ENCODE measurements around the gene AFAP1.

The AFAP1 gene

DNA sequence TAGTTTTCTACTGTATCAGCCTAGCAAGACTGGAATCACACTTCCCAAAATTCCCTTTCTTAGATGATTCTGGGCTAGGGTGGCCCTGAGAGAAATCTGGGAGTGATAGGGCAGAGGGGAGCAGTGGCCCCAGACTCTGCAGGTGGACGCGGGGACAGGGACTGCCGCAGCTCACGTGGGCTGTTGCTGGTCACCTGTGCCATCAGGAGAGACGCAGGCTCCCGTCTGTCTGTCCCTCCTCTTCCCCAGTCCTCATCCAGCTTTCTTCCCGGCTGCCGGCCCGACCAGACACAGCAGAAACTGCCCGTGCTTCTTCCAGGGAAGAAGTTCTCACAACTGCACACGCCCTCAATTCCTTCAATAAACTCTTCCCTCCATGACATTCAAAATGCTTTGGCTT, 86.4 kb downstream of the AFAP1 start (continued):
- no peak for TF ChIP-seq OSR2 (tag by site-specific recombination; IDR thresholded peaks at IDR 0.05)

DNA sequence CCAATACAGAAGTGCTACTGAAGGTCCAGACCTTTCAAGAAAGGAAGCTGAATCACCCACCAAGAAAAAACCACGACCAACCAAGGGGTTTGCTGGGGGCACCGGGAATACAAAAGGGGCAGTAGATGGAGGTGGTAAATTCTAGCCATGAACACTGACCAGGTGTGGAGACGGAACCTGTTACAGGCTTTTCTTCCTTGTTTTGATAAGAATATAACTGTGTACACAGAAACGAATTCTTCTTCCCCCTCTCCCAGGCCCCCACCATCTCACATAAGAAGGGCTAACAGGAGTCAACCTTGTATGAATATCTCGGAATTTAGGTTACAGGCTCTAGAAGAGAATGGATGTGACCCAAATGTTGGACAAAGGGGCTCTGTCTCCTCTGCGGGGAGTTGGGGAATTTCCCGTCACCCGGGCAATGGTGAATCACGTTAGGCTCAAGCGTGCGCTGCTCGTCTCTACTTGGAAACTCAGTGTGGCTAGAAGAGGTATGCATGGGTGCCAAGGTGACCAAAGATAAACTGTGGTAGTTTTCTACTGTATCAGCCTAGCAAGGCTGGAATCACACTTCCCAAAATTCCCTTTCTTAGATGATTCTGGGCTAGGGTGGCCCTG, 87.0 kb downstream of the AFAP1 start:
- POLR2A ChIA-PET = no interaction called here
- CTCF ChIA-PET = interaction anchor here (1.7 kb wide), 1 partner anchor 48 kb away, joined by 6 read pairs; no protein-coding TSS in a partner anchor
- Histone ChIP-seq H3K9me3 (ENCODE audit: control insufficient read depth, insufficient read depth, low read depth, low read length) (no peaks in the 10 kb centered on the region), H3K27ac (ENCODE audit: extremely low read depth, low read depth, low read length) (no peak overlapping the region), H3K4me1 (ENCODE audit: control insufficient read depth, insufficient read depth, low read length) (no peaks in the 10 kb centered on the region), H3K36me3 (ENCODE audit: control insufficient read depth in 2 of 2, insufficient read depth in 1 of 2, low read length in 2 of 2) (peaks cover 0 to 17% of the 10 kb centered on the region in 2 experiments; a peak in 1 of 3 replicates), H3K4me3 (ENCODE audit: low read depth, low read length) (no peak overlapping the region)
- TF ChIP-seq ZBTB17 (tag by site-specific recombination; IDR thresholded peaks at IDR 0.05) (no peak), SALL2 (tag by site-specific recombination; IDR thresholded peaks at IDR 0.05; ENCODE audit: borderline replicate concordance) (no peak), ZNF701 (tag by site-specific recombination; IDR thresholded peaks at IDR 0.05) (no peak), ZNF132 (tag by site-specific recombination; IDR thresholded peaks at IDR 0.05; ENCODE audit: borderline replicate concordance) (no peak), SETDB1 (IDR thresholded peaks at IDR 0.05; ENCODE audit: insufficient read length, low read length) (no peak), ZNF549 (tag by site-specific recombination; IDR thresholded peaks at IDR 0.05) (no peak), FEZF1 (tag by site-specific recombination; IDR thresholded peaks at IDR 0.05) (no peak), ZNF585B (tag by site-specific recombination; IDR thresholded peaks at IDR 0.05) (no peak), ZNF223 (tag by site-specific recombination; IDR thresholded peaks at IDR 0.05) (no peak), ZBTB7A (tag by site-specific recombination; IDR thresholded peaks at IDR 0.05; ENCODE audit: low read depth) (no peak), ZBTB8A (tag by site-specific recombination; IDR thresholded peaks at IDR 0.05) (no peak), ZNF112 (tag by site-specific recombination; IDR thresholded peaks at IDR 0.05) (no peak), ZNF561 (tag by site-specific recombination; IDR thresholded peaks at IDR 0.05; ENCODE audit: borderline replicate concordance) (no peak)
- TF ChIP-seq, protein P1, sequence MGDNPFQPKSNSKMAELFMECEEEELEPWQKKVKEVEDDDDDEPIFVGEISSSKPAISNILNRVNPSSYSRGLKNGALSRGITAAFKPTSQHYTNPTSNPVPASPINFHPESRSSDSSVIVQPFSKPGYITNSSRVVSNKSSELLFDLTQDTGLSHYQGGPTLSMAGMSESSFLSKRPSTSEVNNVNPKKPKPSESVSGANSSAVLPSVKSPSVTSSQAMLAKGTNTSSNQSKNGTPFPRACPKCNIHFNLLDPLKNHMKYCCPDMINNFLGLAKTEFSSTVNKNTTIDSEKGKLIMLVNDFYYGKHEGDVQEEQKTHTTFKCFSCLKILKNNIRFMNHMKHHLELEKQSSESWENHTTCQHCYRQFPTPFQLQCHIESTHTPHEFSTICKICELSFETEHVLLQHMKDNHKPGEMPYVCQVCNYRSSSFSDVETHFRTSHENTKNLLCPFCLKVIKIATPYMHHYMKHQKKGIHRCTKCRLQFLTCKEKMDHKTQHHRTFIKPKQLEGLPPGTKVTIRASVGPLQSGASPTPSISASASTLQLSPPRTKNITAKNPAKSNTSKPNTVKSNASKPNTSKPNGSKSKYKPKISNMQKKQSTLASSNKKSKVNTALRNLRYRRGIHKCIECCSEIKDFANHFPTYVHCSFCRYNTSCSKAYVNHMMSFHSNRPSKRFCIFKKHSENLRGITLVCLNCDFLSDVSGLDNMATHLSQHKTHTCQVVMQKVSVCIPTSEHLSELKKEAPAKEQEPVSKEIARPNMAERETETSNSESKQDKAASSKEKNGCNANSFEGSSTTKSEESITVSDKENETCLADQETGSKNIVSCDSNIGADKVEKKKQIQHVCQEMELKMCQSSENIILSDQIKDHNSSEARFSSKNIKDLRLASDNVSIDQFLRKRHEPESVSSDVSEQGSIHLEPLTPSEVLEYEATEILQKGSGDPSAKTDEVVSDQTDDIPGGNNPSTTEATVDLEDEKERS (tag by site-specific recombination; IDR thresholded peaks at IDR 0.05) = no peak

DNA sequence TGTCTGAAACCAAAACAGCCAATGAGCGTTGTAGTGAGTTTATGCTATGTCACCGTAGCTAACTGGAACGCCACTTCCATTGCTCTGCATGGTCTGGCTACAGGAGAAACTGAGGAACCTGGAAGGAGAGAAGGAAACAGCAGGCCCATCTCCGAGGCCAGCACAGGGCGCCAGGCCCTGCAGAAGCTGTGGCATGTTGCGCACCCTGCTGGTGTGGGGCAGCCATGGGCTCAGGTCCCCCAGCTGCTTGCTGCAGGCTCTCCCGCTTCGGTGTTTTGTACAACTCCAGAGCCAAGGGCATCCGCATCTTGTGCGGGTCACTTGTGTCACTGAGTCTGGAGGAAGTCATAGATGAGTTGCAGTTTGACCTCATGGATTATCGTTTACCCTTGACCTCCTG, 89.2 kb downstream of the AFAP1 start:
- Histone ChIP-seq H3K36me3 (ENCODE audit: control insufficient read depth in 2 of 2, insufficient read depth in 1 of 2, low read length in 2 of 2) (peaks cover 0 to 17% of the 10 kb centered on the region in 2 experiments; a peak in 1 of 3 replicates), H3K27ac (ENCODE audit: extremely low read depth, low read depth, low read length) (no peak overlapping the region), H3K4me1 (ENCODE audit: control insufficient read depth, insufficient read depth, low read length) (no peaks in the 10 kb centered on the region), H3K9me3 (ENCODE audit: control insufficient read depth, insufficient read depth, low read depth, low read length) (no peaks in the 10 kb centered on the region), H3K4me3 (ENCODE audit: low read depth, low read length) (no peak overlapping the region)
- CTCF ChIA-PET = interaction anchor here (0.8 to 1.7 kb wide), 4 partner anchors 46 to 138 kb away, joined by 5 to 9 read pairs (median 6); no protein-coding TSS in a partner anchor
- TF ChIP-seq ZNF274 (IDR thresholded peaks at IDR 0.05; ENCODE audit: low read length) (no peak), ZNF274 (tag by site-specific recombination; IDR thresholded peaks at IDR 0.05; ENCODE audit: borderline replicate concordance) (no peak), ZNF121 (tag by site-specific recombination; IDR thresholded peaks at IDR 0.05) (no peak), ZNF214 (tag by site-specific recombination; IDR thresholded peaks at IDR 0.05; ENCODE audit: borderline replicate concordance) (no peak), ZNF416 (tag by site-specific recombination; IDR thresholded peaks at IDR 0.05) (no peak)
- POLR2A ChIA-PET = no interaction called here
